Heart right ventricle (tissue), 16 donors: ENCODE results near the gene PPP1R15B. TPM values are rescaled to one million over a fixed set of nuclear protein-coding genes. Genes with fewer than 3 reads are reported as not detected.

Experiments
- ATAC-seq, 8 donors: fragments of 200-7000 bp; cut with Tn5 transposase; one replicate each; pipeline ENCODE4 v1.9.1; 2020; ENCODE audit warnings: mild to moderate bottlenecking in 8 of 8, moderate library complexity in 8 of 8, moderate number of reproducible peaks in 1 of 8
- DNase-seq, 2 donors: peaks; one replicate each; pipeline ENCODE4 v3.0.0-alpha.2; 2020
- H3K27ac ChIP-seq, 10 donors: fragments of 200-600 bp; sonication (generic) in 2 of 10; one replicate each; pipeline versions ENCODE4 v1.5.0 to v1.8.0; 2020 to 2022; ENCODE audit warnings: mild to moderate bottlenecking in 3 of 10
- H3K27me3 ChIP-seq, 7 donors: fragments of 200-600 bp; one replicate each; pipeline ENCODE4 v1.8.0; 2021 to 2022; ENCODE audit warnings: mild to moderate bottlenecking in 2 of 7
- H3K36me3 ChIP-seq, 9 donors: fragments of 200-600 bp; sonication (generic) in 1 of 9; one replicate each; pipeline versions ENCODE4 v1.5.0 to v1.8.0; 2020 to 2022; ENCODE audit warnings: mild to moderate bottlenecking in 2 of 9
- H3K4me1 ChIP-seq, 9 donors: fragments of 200-600 bp; sonication (generic) in 1 of 9; one replicate each; pipeline versions ENCODE4 v1.5.0 to v1.8.0; 2020 to 2022; ENCODE audit warnings: mild to moderate bottlenecking in 4 of 9
- H3K4me3 ChIP-seq, 10 donors: fragments of 200-600 bp; sonication (generic) in 2 of 10; one replicate each; pipeline versions ENCODE4 v1.5.0 to v1.8.0; 2020 to 2022; ENCODE audit warnings: mild to moderate bottlenecking in 7 of 10, moderate library complexity in 2 of 10
- H3K9me3 ChIP-seq, 11 donors: fragments of 200-600 bp in 10 of 11; sonication (generic) in 2 of 11; one replicate each; pipeline versions ENCODE4 v1.5.0 to v1.8.0; 2013 to 2022; ENCODE audit warnings: mild to moderate bottlenecking in 2 of 11, control low read depth in 1 of 11, moderate library complexity in 1 of 11
- WGBS, 2 donors: extraction: QIAGEN DNeasy Blood & Tissue Kit; methylation state at CpG; one replicate each; pipeline ENCODE4 v1.1.7; 2013; ENCODE audit warnings: inconsistent platforms in 1 of 2; 5-methylcytosine and 5-hydroxymethylcytosine counted together
- intact Hi-C, 10 donors: fragments of 100-400 bp; cut with DNase I; formaldehyde crosslinking; loops; one replicate each; pipeline versions ENCODE4 v1.11.1 to v1.14.2; 2022
- polyA plus RNA-seq, 2 donors: library from polyadenylated mRNA; stranded (reverse); fragments of 200-250 nt; gene quantifications; one replicate each; pipeline ENCODE4 v1.2.3, GENCODE V29; 2013
- total RNA-seq, 10 donors: library from RNA; stranded (reverse); fragmentation: NEBNext Ultra II Directional in 3 of 10; extraction: Animal tissue kit (Norgen Biotek cat#: 25700) in 3 of 10; gene quantifications; one replicate each; pipeline versions ENCODE4 v1.2.1 to v1.2.4, GENCODE V29; 2021 to 2023
- TF ChIP-seq, protein P1 (sequence below), 9 donors: fragments of 200-600 bp; sonication (generic) in 2 of 9; IDR thresholded peaks; one replicate each; pipeline versions ENCODE4 v1.5.0 to v1.8.0; 2021 to 2022; ENCODE audit warnings: antibody characterized with exemption in 9 of 9, mild to moderate bottlenecking in 5 of 9, moderate library complexity in 1 of 9
- donor health status: Arrhythmogenic right ventricular cardiomyopathy.
- donor health status: ischemic (EF 13 %, LVEDD 7.1; RV severe dilation, severe dysfunction).
- donor health status: healthy with polysubstance abuse.
- donor health status: DM: no; HTN: yes; CAD: no.
- donor health status: DM: no; HTN: no; CAD: no.
- donor health status: ischemic (EF 25% LVEDD 6.9; RV normal size, moderate dysfunction).
- donor health status: ischemic (EF 25% LVEDD 5.7; RV mildly dilated, moderate dysfunction).
- donor health status: healthy.
- donor health status: DM: yes; HTN: yes; CAD: no.
- donor health status: Ischemic cardiomyopathy.
- donor health status: ischemic (EF 35%, LVEDD 5.7; RV mildly dilated, moderate dysfunction).
- donor health status: nonischemic (EF 11% LVEDD 7.7; RV severe dilation, severe dysfunction).
- donor health status: DM: yes; HTN: yes; CAD: no.
- donor health status: PGD.
- donor health status: ischemic (EF 29% LVEDD 5.4; RV normal size, mild dysfunction).
- donor health status: nonischemic (EF 23%, LVEDD 6.1; RV moderate dilation, normal function).

PPP1R15B gene
- total and polyA plus RNA-seq, 12 donors, result 8.4 to 47.3 (median 21.5) TPM

DNA sequence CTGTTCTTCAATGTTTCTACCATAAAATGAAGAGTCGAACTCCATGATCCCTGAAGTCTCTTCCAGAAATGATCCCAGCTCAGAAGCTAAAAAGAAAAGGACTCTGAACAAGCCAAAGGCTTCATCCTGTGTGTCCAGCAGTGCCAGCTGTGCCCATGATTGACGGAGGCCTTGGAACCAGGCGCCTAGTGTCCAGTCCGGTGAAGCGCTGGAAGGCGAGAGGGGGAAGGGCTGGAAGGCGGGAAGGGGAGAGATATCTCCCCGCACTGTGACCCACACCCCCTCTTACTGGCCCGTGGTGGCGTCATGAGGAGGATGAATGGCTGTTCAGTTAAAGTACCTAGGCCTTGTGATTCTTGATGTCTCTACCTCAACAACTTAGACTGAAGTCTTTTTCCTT is 41.4 kb downstream of the PPP1R15B start:
- WGBS, 2 donors, result 89 to 90% methylated on average over 10 of the region's 10 CpGs
- TF ChIP-seq, protein P1, sequence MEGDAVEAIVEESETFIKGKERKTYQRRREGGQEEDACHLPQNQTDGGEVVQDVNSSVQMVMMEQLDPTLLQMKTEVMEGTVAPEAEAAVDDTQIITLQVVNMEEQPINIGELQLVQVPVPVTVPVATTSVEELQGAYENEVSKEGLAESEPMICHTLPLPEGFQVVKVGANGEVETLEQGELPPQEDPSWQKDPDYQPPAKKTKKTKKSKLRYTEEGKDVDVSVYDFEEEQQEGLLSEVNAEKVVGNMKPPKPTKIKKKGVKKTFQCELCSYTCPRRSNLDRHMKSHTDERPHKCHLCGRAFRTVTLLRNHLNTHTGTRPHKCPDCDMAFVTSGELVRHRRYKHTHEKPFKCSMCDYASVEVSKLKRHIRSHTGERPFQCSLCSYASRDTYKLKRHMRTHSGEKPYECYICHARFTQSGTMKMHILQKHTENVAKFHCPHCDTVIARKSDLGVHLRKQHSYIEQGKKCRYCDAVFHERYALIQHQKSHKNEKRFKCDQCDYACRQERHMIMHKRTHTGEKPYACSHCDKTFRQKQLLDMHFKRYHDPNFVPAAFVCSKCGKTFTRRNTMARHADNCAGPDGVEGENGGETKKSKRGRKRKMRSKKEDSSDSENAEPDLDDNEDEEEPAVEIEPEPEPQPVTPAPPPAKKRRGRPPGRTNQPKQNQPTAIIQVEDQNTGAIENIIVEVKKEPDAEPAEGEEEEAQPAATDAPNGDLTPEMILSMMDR (IDR thresholded peaks at IDR 0.05), result no peak
- intact Hi-C loops, result no loop called here
- no peaks in the 10 kb centered on the region for H3K36me3 ChIP-seq
- peaks cover 0 to 7% (median 0%) of the 10 kb centered on the region in 9 donors for H3K4me1 ChIP-seq
- no peak for ATAC-seq
- no peak overlapping the region for H3K4me3 ChIP-seq
- peaks cover 0 to 17% (median 5%) of the 10 kb centered on the region in 7 donors for H3K27me3 ChIP-seq
- no peaks in the 10 kb centered on the region for H3K9me3 ChIP-seq
- no peak overlapping the region for H3K27ac ChIP-seq
- DNase-seq, result no peak

DNA sequence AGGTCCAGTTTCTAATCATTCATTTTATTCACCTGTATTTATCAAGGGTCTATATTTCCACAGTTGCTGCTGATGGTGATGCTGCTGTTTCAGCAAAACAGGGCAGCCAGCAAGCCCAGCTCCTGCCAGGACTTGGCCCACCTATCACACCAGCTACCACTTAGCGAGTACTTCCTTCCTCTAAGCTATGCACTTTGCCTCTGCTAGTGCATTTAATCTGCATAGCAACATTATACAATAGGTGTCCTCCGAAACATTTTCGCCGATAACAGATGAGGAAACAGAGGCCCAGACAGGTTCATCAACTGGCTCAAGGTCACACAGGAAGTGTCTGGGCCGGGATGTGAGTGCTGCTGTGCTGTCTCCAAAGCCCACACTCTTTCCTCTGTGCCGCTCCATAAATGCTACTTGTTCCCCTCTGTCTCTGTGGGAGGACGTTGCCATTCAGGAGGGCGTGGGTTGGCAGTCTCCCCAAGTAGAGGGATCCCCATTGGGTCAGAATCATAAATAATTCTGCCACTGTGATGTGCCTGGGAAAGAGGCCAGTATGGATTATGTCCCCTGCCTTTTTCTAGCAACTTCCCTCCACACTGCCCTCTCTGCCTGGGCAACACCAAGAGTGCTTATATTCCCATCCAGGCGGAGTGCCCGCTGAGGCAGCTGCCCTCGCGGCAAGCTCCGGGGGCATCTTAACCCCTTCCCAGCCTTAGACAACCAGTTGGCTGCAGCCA is 42.5 kb downstream of the PPP1R15B start:
- intact Hi-C loops, result loop anchor here in 6 of 10 donors (5.0 to 10.0 kb wide), 4 partner anchors 112 to 504 kb away; partner anchors contain the start of gene SNRPE (in 3 of the 6)

DNA sequence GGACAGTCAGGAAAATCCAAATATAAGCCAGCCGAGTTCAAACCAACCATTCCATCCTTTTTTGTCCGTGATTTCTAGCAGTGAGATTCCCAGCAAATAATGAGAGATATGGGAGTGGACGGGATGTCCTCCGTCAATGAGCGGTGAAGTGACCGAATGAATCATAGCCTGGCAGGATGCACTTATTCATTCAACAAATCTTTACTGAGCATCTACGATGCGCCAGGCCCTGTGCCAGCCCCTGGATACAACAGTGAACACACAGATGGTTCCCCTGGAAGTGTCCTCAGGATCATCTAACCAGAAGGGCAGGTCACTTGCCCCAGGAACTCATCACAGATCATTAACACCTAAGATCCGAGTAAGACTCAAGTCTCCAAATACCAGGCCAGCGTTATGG is 43.7 kb downstream of the PPP1R15B start:
- Histone ChIP-seq H3K4me3 (no peak overlapping the region), H3K27me3 (peaks cover 0 to 7% (median 0%) of the 10 kb centered on the region in 7 donors), H3K27ac (no peak overlapping the region), H3K4me1 (peaks cover 0 to 20% (median 11%) of the 10 kb centered on the region in 9 donors), H3K36me3 (no peaks in the 10 kb centered on the region), H3K9me3 (no peaks in the 10 kb centered on the region)
- no peak for DNase-seq
- intact Hi-C loops, result loop anchor here in 6 of 10 donors (5.0 to 10.0 kb wide), 4 partner anchors 111 to 503 kb away; partner anchors contain the start of gene SNRPE (in 3 of the 6)
- TF ChIP-seq, protein P1 (IDR thresholded peaks at IDR 0.05), result no peak
- no peak for ATAC-seq
- WGBS, 2 donors, result 61 to 68% methylated on average over 10 of the region's 10 CpGs

More for the DNA sequence above, 42.5 kb downstream of the PPP1R15B start:
- WGBS, 2 donors, result 62 to 72% methylated on average over 13 of the region's 13 CpGs
- no peak for ATAC-seq
- no peak overlapping the region for H3K4me3 ChIP-seq
- no peak for DNase-seq
- peaks cover 0 to 8% (median 0%) of the 10 kb centered on the region in 9 donors for H3K4me1 ChIP-seq
- no peaks in the 10 kb centered on the region for H3K36me3 ChIP-seq
- H3K27me3 ChIP-seq, result peaks cover 0 to 9% (median 0%) of the 10 kb centered on the region in 7 donors
- no peak overlapping the region for H3K27ac ChIP-seq
- no peaks in the 10 kb centered on the region for H3K9me3 ChIP-seq
- TF ChIP-seq, protein P1 (IDR thresholded peaks at IDR 0.05), result no peak

DNA sequence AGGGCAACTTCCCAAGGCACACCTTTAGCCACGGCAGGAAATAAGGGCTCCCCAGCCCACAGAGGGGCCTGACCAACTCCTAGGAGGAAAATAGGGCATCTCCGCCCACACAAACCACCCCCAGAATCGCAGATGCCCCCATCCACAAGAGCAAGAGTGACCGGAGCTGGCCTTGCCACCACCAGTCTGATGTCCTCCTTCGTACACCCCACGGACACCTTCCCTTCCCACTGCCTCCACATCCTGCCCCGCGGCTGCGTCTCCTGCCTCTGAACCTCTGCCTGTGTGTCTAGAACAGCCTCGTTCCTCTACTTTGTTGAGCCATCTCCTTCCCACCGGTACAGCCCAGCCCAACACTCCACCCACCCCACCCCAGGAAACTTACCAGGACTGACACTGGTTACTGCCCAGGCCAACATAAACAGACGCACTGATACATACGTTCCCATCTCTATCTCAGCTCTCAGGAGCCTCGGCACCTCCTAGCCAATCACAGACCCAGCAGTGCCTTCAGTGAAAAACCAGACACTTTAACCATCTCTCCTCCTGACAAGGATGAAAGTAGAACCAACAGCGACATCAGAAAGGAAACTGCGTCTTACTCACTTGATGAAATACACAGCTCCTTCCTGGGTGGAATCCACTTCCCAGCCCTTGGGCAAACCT is 44.3 kb downstream of the PPP1R15B start:
- DNase-seq, result no peak
- intact Hi-C loops, result loop anchor here in 6 of 10 donors (5.0 to 10.0 kb wide), 4 partner anchors 110 to 503 kb away; partner anchors contain the start of gene SNRPE (in 3 of the 6)
- Histone ChIP-seq H3K4me3 (no peak overlapping the region), H3K4me1 (peaks cover 0 to 25% (median 17%) of the 10 kb centered on the region in 9 donors), H3K27ac (no peak overlapping the region), H3K27me3 (peaks cover 0 to 7% (median 0%) of the 10 kb centered on the region in 7 donors), H3K36me3 (no peaks in the 10 kb centered on the region), H3K9me3 (no peaks in the 10 kb centered on the region)
- 55 to 62% methylated on average over 16 of the region's 16 CpGs for WGBS, 2 donors
- ATAC-seq, result no peak
- TF ChIP-seq, protein P1 (IDR thresholded peaks at IDR 0.05), result no peak
